Measurements from ENCODE around the gene DCTPP1. TPM values are rescaled to one million over a fixed set of nuclear protein-coding genes. Genes with fewer than 3 reads are reported as not detected.

The DCTPP1 gene
- total and polyA plus RNA-seq, 2 of the 13 experiments (the other 11 are each of a cell fraction or from before 2014, with no cell fraction given), result 54.8 to 74.4 TPM

DNA sequence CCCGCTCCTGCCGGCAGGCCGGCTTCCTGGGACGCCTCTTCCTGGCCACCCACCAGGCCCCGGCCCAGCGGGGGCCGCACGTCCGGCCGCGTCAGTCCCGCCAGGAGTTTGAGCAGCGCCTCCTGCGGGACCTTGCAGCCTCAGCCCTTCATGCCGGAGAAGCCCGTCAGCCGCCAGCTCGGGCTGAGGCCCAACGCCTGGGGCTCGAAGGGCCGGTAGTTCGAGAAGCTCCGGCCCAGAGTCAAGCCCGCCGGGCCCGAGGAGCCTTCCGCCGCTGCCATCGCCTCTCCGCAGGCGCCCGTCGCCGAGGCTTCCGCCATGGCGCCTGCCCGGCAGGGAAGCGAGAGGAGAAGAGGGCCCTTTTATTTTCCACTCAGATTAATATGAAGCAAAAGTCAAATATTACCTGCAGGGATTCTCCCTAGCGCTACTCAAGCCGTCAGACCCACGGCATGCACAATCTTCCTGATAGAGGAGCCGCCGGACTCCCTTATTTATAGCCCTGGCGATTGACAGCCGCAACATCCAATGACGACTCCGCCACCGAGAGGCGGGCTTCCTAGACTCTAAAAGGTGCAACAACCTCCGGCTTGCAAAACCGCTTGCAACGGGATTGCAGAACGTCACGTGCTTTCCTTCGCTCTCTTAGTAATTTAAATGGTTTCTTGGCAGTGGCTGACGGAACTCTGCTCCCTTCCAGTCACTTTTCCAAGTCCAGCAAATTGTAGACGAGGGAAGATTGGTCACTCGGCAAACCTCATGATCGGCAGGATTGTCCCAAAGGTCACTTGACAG, 15.8 kb upstream of the DCTPP1 start, which contains the start of gene SEPHS2 (continued):
- TF ChIP-seq ZNF331 (CRISPR knock-in tag; IDR thresholded peaks at IDR 0.05), result 0 out of 2 replicates have a peak, but pooled peaks have one; percentile 41
- TF ChIP-seq NONO (IDR thresholded peaks at IDR 0.05), result no peak
- peak; percentile 46; the same call in 1 of the 2 replicates for TF ChIP-seq NONO (CRISPR knock-in tag; conservative IDR thresholded peaks at IDR 0.05)
- no peak for TF ChIP-seq DMTF1 (CRISPR knock-in tag; IDR thresholded peaks at IDR 0.05)
- TF ChIP-seq ZNF460 (CRISPR knock-in tag; IDR thresholded peaks at IDR 0.05; ENCODE audit: borderline replicate concordance), result no peak
- TF ChIP-seq ZNF737 (CRISPR knock-in tag; IDR thresholded peaks at IDR 0.05; ENCODE audit: borderline replicate concordance), result no peak
- peak; percentile 52; the same call in 1 of the 2 replicates for TF ChIP-seq MXD4 (CRISPR knock-in tag; IDR thresholded peaks at IDR 0.05)
- 0 out of 2 replicates have a peak, but pooled peaks have one; percentile 25 for TF ChIP-seq GFI1 (CRISPR knock-in tag; IDR thresholded peaks at IDR 0.05; ENCODE audit: borderline replicate concordance)
- no peak for TF ChIP-seq PCBP1 (IDR thresholded peaks at IDR 0.05; ENCODE audit: borderline replicate concordance, low read depth, low read length)
- TF ChIP-seq CREB1 (IDR thresholded peaks at IDR 0.05), result peak; percentile 78
- peak; percentile 80 for TF ChIP-seq CREB1 (CRISPR knock-in tag; IDR thresholded peaks at IDR 0.05)
- TF ChIP-seq NCOR1 (IDR thresholded peaks at IDR 0.05; ENCODE audit: borderline replicate concordance, low read length), result peak; percentile 66; the same call in 1 of the 2 replicates
- TF ChIP-seq, protein P1, sequence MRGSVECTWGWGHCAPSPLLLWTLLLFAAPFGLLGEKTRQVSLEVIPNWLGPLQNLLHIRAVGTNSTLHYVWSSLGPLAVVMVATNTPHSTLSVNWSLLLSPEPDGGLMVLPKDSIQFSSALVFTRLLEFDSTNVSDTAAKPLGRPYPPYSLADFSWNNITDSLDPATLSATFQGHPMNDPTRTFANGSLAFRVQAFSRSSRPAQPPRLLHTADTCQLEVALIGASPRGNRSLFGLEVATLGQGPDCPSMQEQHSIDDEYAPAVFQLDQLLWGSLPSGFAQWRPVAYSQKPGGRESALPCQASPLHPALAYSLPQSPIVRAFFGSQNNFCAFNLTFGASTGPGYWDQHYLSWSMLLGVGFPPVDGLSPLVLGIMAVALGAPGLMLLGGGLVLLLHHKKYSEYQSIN (CRISPR knock-in tag; IDR thresholded peaks at IDR 0.05; ENCODE audit: borderline replicate concordance), result no peak
- TF ChIP-seq YY1 (IDR thresholded peaks at IDR 0.05; ENCODE audit: insufficient read depth, insufficient replicate concordance, low read depth, low read length), result peak; percentile 53
- TF ChIP-seq BRF2 (CRISPR knock-in tag; IDR thresholded peaks at IDR 0.05), result 0 out of 2 replicates have a peak, but pooled peaks have one; percentile 43
- TF ChIP-seq SMARCE1 (IDR thresholded peaks at IDR 0.05; ENCODE audit: borderline replicate concordance), result no peak
- no peak; the same call in 1 of the 2 replicates for TF ChIP-seq ZNF235 (CRISPR knock-in tag; IDR thresholded peaks at IDR 0.05; ENCODE audit: borderline replicate concordance)
- TF ChIP-seq ASH2L (IDR thresholded peaks at IDR 0.05; ENCODE audit: insufficient read length, low read depth, low read length), result peak; percentile 41
- no peak; the same call in none of the 2 replicates for TF ChIP-seq SAFB2 (CRISPR knock-in tag; IDR thresholded peaks at IDR 0.05; ENCODE audit: borderline replicate concordance, low read depth)
- TF ChIP-seq ZNF274 (CRISPR knock-in tag; IDR thresholded peaks at IDR 0.05), result no peak
- TF ChIP-seq MYPOP (CRISPR knock-in tag; IDR thresholded peaks at IDR 0.05), result peak; percentile 67
- no peak for TF ChIP-seq ZNF598 (CRISPR knock-in tag; IDR thresholded peaks at IDR 0.05; ENCODE audit: borderline replicate concordance)

All from HepG2 (cell line).